Body of pancreas (tissue), 4 donors: Measurements from ENCODE around the gene CCDC85C. TPM values are rescaled to one million over a fixed set of nuclear protein-coding genes. Genes with fewer than 3 reads are reported as not detected.
A peak's percentile ranks its signal among the peaks of the same experiment; 100 is the strongest.

Source experiments
- ATAC-seq: fragments of 150-250 bp; one replicate; pipeline ENCODE4 v1.9.1; 2016
- DNase-seq, 4 donors: peaks; one replicate each; pipeline ENCODE4 v3.0.0-alpha.2; 2019
- H3K27ac ChIP-seq, 4 donors: fragments of 200-600 bp; sonication (generic); 1 replicate in 3 of 4; 2 replicates in 1 of 4; pipeline versions ENCODE4 v1.5.1 to v1.6.1; 2016 to 2019; ENCODE audit warnings: mild to moderate bottlenecking in 1 of 4, mixed read lengths in 1 of 4, moderate library complexity in 1 of 4
- H3K27me3 ChIP-seq, 2 donors: fragments of 200-600 bp; sonication (generic); one replicate each; pipeline ENCODE4 v1.6.0; 2016; ENCODE audit warnings: mild to moderate bottlenecking in 1 of 2
- H3K36me3 ChIP-seq, 2 donors: fragments of 200-600 bp; sonication (generic); replicated peaks in 1 of 2; 2 replicates each; pipeline ENCODE4 v1.5.1; 2016; ENCODE audit warnings: low read depth in 2 of 2; ENCODE audit not compliant: insufficient read depth in 1 of 2
- H3K4me1 ChIP-seq: fragments of 200-600 bp; sonication (generic); one replicate; pipeline ENCODE4 v1.6.0; 2016
- H3K4me3 ChIP-seq, 2 donors: fragments of 200-600 bp; sonication (generic); 1 replicate in 1 of 2; 2 replicates in 1 of 2; pipeline ENCODE4 v1.5.1; 2016 to 2019
- H3K9me3 ChIP-seq, 3 donors: fragments of 200-600 bp; sonication (generic); 1 replicate in 2 of 3; 2 replicates in 1 of 3; pipeline ENCODE4 v1.5.1; 2016
- CTCF ChIP-seq, 7 experiments: fragments of 450-650 bp in 4 of 7; fragments of 200-600 bp in 3 of 7; sonication (generic) in 3 of 7; IDR thresholded peaks; one replicate each; pipeline ENCODE4 v1.5.1; 2016 to 2019; ENCODE audit warnings: antibody characterized with exemption in 7 of 7
- POLR2A ChIP-seq, 3 donors: fragments of 450-650 bp; IDR thresholded peaks; one replicate each; pipeline ENCODE4 v1.6.1; 2016; ENCODE audit warnings: antibody characterized with exemption in 3 of 3, mild to moderate bottlenecking in 2 of 3
- WGBS, 2 donors: methylation state at CpG; one replicate each; pipeline ENCODE4 v1.1.5; 2017; 5-methylcytosine and 5-hydroxymethylcytosine counted together
- intact Hi-C: fragments of 100-400 bp; cut with DNase I; formaldehyde crosslinking; loops from one replicate; pipeline ENCODE4 v1.15.1; 2023
- total RNA-seq, 2 donors: library from RNA; depleted of rRNA; stranded (reverse); fragments of >200 nt; gene quantifications; one replicate each; pipeline ENCODE4 v1.1.0, GENCODE V29; 2016

CCDC85C gene
- total RNA-seq, 2 donors from 2014 or later = 8.9 to 10.1 TPM

GRCh38 chr14:99565383-99565782 is 38.6 kb downstream of the CCDC85C start:
- no peak overlapping the region for H3K4me3 ChIP-seq
- DNase-seq (no peak), ATAC-seq (no peak)
- no peaks in the 10 kb centered on the region for H3K36me3 ChIP-seq
- peaks cover 100% of the 10 kb centered on the region for H3K4me1 ChIP-seq
- no peaks in the 10 kb centered on the region for H3K9me3 ChIP-seq
- WGBS, 2 donors = 77% methylated on average over 4 of the region's 4 CpGs; no CpG with 5 or more reads in 1 of the 2 donors
- intact Hi-C loops = loop anchor here (5.0 kb wide), 1 partner anchor 42 kb away; no protein-coding TSS in a partner anchor
- no peaks in the 10 kb centered on the region for H3K27me3 ChIP-seq
- peak overlapping the region; percentile 42 to 91 (median 88) for H3K27ac ChIP-seq
- no peak for TF ChIP-seq CTCF (IDR thresholded peaks at IDR 0.05)
- no peak for TF ChIP-seq POLR2A (IDR thresholded peaks at IDR 0.05)

- H3K27me3 ChIP-seq = no peaks in the 10 kb centered on the region
- H3K4me1 ChIP-seq = peaks cover 100% of the 10 kb centered on the region
- H3K36me3 ChIP-seq = no peaks in the 10 kb centered on the region
- no peak for TF ChIP-seq CTCF (IDR thresholded peaks at IDR 0.05)
- TF ChIP-seq POLR2A (IDR thresholded peaks at IDR 0.05) = no peak
- intact Hi-C loops = loop anchor here (5.0 kb wide), 1 partner anchor 42 kb away; no protein-coding TSS in a partner anchor
- H3K4me3 ChIP-seq = no peak overlapping the region
- ATAC-seq (no peak), DNase-seq (no peak)
- WGBS, 2 donors = 60 to 65% methylated on average over 14 of the region's 14 CpGs
- peak overlapping the region; percentile 42 to 91 (median 88) for H3K27ac ChIP-seq
- H3K9me3 ChIP-seq = no peaks in the 10 kb centered on the region
Observed at GRCh38 chr14:99564926-99565259, 39.1 kb downstream of the CCDC85C start.

- ATAC-seq = no peak
- Histone ChIP-seq H3K4me1 (peaks cover 100% of the 10 kb centered on the region), H3K27ac (peak overlapping the region; percentile 39 to 91 (median 88)), H3K36me3 (no peaks in the 10 kb centered on the region), H3K27me3 (no peaks in the 10 kb centered on the region), H3K9me3 (no peaks in the 10 kb centered on the region), H3K4me3 (no peak overlapping the region)
- TF ChIP-seq CTCF (IDR thresholded peaks at IDR 0.05) (no peak), POLR2A (IDR thresholded peaks at IDR 0.05) (no peak)
- intact Hi-C loops = no loop called here
- peak; percentile 59 to 81 (median 78) for DNase-seq
- WGBS, 2 donors = 35% methylated on average over 11 of the region's 11 CpGs
Observed at GRCh38 chr14:99564256-99564925, 39.6 kb downstream of the CCDC85C start.

GRCh38 chr14:99563749-99564129 is 40.3 kb downstream of the CCDC85C start:
- DNase-seq (no peak), ATAC-seq (no peak)
- Histone ChIP-seq H3K4me3 (no peak overlapping the region), H3K27ac (peak overlapping the region; percentile 39 to 91 (median 88)), H3K4me1 (peaks cover 99% of the 10 kb centered on the region), H3K9me3 (no peaks in the 10 kb centered on the region), H3K27me3 (no peaks in the 10 kb centered on the region), H3K36me3 (no peaks in the 10 kb centered on the region)
- WGBS, 2 donors = 60 to 70% methylated on average over 6 of the region's 6 CpGs
- no peak for TF ChIP-seq CTCF (IDR thresholded peaks at IDR 0.05)
- no peak for TF ChIP-seq POLR2A (IDR thresholded peaks at IDR 0.05)
- intact Hi-C loops = no loop called here
